Tibial artery (tissue), 4 donors: ENCODE results near the gene SMC1B.
"Not testable (repeated sequence)": the region's sequence is repeated elsewhere in the genome, so short reads cannot be mapped to it uniquely, and the experiment has no call there.

Experiments used
- DNase-seq, 2 donors: peaks; one replicate each; pipeline ENCODE4 v3.0.0-alpha.2; 2019
- H3K27ac ChIP-seq, 2 donors: fragments of 200-600 bp; sonication (generic) in 1 of 2; 1 replicate in 1 of 2; 2 replicates in 1 of 2; pipeline ENCODE4 v1.5.1; 2018 to 2019; ENCODE audit warnings: mild to moderate bottlenecking in 1 of 2
- H3K27me3 ChIP-seq, 2 donors: fragments of 200-600 bp; sonication (generic) in 1 of 2; one replicate each; pipeline versions ENCODE4 v1.5.1 to v1.6.0; 2016 to 2019
- H3K36me3 ChIP-seq, 3 donors: fragments of 200-600 bp; sonication (generic) in 2 of 3; one replicate each; pipeline ENCODE4 v1.5.1; 2016 to 2019; ENCODE audit warnings: mild to moderate bottlenecking in 2 of 3
- H3K4me1 ChIP-seq, 4 donors: fragments of 200-600 bp; sonication (generic) in 2 of 4; 1 replicate in 3 of 4; 2 replicates in 1 of 4; pipeline ENCODE4 v1.5.1; 2016 to 2019
- H3K4me3 ChIP-seq, 2 donors: fragments of 200-600 bp; sonication (generic) in 1 of 2; 1 replicate in 1 of 2; 2 replicates in 1 of 2; pipeline ENCODE4 v1.5.1; 2018 to 2019; ENCODE audit warnings: mild to moderate bottlenecking in 2 of 2
- H3K9me3 ChIP-seq, 3 donors: fragments of 200-600 bp; sonication (generic) in 1 of 3; one replicate each; pipeline ENCODE4 v1.5.1; 2016 to 2019
- intact Hi-C: fragments of 100-400 bp; cut with DNase I; formaldehyde crosslinking; loops from one replicate; pipeline ENCODE4 v1.15.0; 2023; ENCODE audit warnings: low total_unique reads
- TF ChIP-seq, protein P1 (sequence below), 2 experiments: fragments of 200-600 bp in 1 of 2; fragments of 450-650 bp in 1 of 2; IDR thresholded peaks; one replicate each; pipeline ENCODE4 v1.5.1; 2017 to 2019; ENCODE audit warnings: antibody characterized with exemption in 2 of 2, mild to moderate bottlenecking in 1 of 2, moderate library complexity in 1 of 2

Gene SMC1B

DNA sequence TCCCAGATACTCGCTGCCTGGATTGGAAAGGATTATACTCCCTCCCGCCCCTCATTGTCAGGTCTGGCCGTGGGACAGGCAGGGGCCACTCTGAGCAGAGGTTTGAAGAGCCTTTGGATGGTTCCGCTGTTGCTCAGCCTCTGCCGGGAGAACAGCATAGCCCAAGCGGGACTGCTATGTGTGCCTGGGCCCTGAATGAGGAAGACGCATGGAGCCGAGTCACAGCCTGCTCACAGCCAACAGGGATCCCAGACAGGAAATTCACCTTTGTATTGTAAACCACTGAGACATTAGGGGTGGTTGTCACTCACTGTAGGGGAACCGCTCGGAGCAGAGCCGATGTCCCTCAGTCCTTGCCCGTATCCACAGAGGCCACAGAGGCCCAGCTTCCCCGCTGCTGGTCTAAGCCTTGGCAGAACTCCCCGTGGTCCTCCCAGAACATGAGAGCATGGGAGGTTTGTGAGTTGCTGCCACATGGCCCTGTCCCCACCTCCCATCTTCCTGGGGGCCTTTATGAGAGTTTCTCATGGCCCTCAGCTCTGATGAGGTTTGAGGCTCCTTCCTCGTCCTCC lies 114.4 kb downstream of the SMC1B start:
- Histone ChIP-seq H3K27ac (no peak overlapping the region), H3K9me3 (no peaks in the 10 kb centered on the region), H3K27me3 (no peaks in the 10 kb centered on the region), H3K36me3 (no peaks in the 10 kb centered on the region), H3K4me3 (no peak overlapping the region), H3K4me1 (no peaks in the 10 kb centered on the region)
- TF ChIP-seq, protein P1, sequence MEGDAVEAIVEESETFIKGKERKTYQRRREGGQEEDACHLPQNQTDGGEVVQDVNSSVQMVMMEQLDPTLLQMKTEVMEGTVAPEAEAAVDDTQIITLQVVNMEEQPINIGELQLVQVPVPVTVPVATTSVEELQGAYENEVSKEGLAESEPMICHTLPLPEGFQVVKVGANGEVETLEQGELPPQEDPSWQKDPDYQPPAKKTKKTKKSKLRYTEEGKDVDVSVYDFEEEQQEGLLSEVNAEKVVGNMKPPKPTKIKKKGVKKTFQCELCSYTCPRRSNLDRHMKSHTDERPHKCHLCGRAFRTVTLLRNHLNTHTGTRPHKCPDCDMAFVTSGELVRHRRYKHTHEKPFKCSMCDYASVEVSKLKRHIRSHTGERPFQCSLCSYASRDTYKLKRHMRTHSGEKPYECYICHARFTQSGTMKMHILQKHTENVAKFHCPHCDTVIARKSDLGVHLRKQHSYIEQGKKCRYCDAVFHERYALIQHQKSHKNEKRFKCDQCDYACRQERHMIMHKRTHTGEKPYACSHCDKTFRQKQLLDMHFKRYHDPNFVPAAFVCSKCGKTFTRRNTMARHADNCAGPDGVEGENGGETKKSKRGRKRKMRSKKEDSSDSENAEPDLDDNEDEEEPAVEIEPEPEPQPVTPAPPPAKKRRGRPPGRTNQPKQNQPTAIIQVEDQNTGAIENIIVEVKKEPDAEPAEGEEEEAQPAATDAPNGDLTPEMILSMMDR (IDR thresholded peaks at IDR 0.05) = no peak
- intact Hi-C loops = no loop called here
- DNase-seq = no peak

DNA sequence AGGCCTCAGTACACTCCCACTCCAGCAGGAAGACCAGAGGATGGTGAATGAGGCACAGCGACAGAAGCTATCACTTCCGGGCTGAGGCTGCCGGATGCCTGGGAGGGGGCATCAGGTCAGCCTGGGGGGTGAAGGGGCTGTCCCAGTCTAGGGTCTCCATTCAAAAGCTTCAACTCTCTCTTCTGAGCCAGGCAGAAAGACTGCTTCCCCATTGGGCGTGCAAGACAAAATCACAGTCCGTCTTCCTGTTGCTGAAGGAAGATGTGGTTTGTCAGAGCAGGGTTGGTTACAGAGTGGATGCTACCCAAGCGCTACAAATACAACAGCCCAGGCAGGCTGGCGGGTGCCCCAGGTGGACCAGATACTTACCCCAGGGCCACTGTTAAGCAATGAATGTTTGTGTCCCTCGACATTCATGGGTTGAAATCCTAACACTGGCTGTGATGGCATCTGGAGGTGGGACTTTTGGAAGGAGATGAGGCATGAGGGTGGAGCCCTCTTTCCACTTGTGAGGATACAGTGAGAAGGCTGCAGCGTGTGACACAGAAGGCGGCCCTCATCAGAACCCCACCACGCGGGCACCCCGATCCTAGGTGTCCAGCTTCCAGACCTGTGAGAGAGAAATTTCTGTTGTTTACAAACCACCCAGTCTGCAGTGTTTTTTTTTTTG lies 116.6 kb downstream of the SMC1B start:
- Histone ChIP-seq H3K27ac (no peak overlapping the region), H3K9me3 (no peaks in the 10 kb centered on the region), H3K4me3 (no peak overlapping the region), H3K36me3 (no peaks in the 10 kb centered on the region), H3K4me1 (no peaks in the 10 kb centered on the region), H3K27me3 (peaks cover 0 to 12% of the 10 kb centered on the region in 2 donors)
- TF ChIP-seq, protein P1 (IDR thresholded peaks at IDR 0.05) = no peak
- no peak for DNase-seq
- intact Hi-C loops = no loop called here

DNA sequence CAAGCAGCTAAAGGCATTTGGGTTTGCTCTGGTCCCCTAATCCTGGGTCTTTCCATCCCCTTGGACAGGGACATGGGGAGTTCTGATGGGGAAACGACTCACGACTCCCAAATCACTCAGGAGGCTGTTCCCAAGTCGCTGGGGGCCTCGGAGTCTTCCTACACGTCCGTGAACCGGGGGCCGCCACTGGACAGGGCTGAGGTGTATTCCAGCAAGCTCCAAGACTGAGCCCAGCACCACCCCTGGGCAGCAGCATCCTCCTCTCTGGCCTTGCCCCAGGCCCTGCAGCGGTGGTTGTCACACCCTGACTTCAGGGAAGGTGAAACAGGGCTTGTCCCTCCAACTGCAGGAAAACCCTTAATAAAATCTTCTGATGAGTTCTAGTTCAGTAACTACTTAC lies 117.9 kb downstream of the SMC1B start:
- Histone ChIP-seq H3K4me1 (no peaks in the 10 kb centered on the region), H3K4me3 (no peak overlapping the region), H3K27me3 (peaks cover 0 to 21% of the 10 kb centered on the region in 2 donors), H3K36me3 (no peaks in the 10 kb centered on the region), H3K27ac (no peak overlapping the region), H3K9me3 (no peaks in the 10 kb centered on the region)
- intact Hi-C loops = no loop called here
- DNase-seq = no peak
- TF ChIP-seq, protein P1 (IDR thresholded peaks at IDR 0.05) = no peak

GRCh38 chr22:45295004-45295403 lies 118.4 kb downstream of the SMC1B start:
- H3K4me1 ChIP-seq, H3K36me3 ChIP-seq, H3K27ac ChIP-seq, intact Hi-C loops, DNase-seq, H3K4me3 ChIP-seq, H3K9me3 ChIP-seq: not testable (repeated sequence)
- peaks cover 0 to 26% of the 10 kb centered on the region in 2 donors for H3K27me3 ChIP-seq
